Neural cell (in vitro differentiated cells): ENCODE data around the gene FAM83B.

ENCODE experiments used
- POLR2AphosphoS5 ChIP-seq: IDR thresholded peaks from 2 replicates; pipeline ENCODE4 v1.6.1; 2012
- TF ChIP-seq, protein P1 (sequence below): fragments of 450-650 bp; IDR thresholded peaks from 2 replicates; pipeline ENCODE4 v1.5.1; 2014; ENCODE audit warnings: antibody characterized with exemption, mild to moderate bottlenecking, moderate library complexity; ENCODE audit not compliant: poor library complexity, severe bottlenecking

DNA sequence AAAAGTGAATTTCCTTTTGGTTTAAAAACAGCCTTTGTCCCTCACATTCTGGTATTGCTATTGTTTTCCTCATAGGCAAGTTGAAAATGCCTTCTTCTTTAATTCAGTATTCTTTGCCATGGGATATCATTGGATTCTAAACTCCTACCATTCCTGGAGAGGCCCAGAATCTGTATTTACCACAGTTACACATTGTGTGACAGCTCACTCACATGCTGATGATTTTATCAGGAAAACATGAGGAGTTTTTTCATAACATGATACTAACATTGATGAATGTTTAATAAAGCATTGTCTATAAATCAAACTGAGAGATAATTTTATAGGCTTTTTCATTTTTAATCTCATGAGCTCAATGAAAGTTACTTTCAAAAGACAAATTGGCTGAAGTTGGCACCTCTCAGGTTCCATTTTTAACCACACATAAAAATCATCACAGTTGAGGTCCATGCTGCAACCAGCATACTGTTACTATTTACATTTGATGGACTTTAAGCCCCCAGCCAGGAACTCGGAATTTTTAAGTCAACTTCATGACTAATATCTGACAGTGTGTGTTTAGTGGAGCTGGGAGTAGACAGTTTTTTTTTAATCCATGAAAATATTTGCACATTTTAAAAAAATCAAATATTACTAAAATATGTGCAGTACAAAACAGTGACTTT is 82.8 kb downstream of the FAM83B start:
- TF ChIP-seq, protein P1, sequence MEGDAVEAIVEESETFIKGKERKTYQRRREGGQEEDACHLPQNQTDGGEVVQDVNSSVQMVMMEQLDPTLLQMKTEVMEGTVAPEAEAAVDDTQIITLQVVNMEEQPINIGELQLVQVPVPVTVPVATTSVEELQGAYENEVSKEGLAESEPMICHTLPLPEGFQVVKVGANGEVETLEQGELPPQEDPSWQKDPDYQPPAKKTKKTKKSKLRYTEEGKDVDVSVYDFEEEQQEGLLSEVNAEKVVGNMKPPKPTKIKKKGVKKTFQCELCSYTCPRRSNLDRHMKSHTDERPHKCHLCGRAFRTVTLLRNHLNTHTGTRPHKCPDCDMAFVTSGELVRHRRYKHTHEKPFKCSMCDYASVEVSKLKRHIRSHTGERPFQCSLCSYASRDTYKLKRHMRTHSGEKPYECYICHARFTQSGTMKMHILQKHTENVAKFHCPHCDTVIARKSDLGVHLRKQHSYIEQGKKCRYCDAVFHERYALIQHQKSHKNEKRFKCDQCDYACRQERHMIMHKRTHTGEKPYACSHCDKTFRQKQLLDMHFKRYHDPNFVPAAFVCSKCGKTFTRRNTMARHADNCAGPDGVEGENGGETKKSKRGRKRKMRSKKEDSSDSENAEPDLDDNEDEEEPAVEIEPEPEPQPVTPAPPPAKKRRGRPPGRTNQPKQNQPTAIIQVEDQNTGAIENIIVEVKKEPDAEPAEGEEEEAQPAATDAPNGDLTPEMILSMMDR = no peak
- TF ChIP-seq POLR2AphosphoS5 = no peak
